NCI-H526 (cell line): ENCODE results near the gene RALA.
"Not testable (repeated sequence)": the region's sequence is repeated elsewhere in the genome, so short reads cannot be mapped to it uniquely, and the experiment has no call there.

ENCODE experiments used
- DNase-seq, 2 experiments: peaks; one replicate each; lab custom pipeline; 2025; lab: John Stamatoyannopoulos, UW

Gene RALA

DNA sequence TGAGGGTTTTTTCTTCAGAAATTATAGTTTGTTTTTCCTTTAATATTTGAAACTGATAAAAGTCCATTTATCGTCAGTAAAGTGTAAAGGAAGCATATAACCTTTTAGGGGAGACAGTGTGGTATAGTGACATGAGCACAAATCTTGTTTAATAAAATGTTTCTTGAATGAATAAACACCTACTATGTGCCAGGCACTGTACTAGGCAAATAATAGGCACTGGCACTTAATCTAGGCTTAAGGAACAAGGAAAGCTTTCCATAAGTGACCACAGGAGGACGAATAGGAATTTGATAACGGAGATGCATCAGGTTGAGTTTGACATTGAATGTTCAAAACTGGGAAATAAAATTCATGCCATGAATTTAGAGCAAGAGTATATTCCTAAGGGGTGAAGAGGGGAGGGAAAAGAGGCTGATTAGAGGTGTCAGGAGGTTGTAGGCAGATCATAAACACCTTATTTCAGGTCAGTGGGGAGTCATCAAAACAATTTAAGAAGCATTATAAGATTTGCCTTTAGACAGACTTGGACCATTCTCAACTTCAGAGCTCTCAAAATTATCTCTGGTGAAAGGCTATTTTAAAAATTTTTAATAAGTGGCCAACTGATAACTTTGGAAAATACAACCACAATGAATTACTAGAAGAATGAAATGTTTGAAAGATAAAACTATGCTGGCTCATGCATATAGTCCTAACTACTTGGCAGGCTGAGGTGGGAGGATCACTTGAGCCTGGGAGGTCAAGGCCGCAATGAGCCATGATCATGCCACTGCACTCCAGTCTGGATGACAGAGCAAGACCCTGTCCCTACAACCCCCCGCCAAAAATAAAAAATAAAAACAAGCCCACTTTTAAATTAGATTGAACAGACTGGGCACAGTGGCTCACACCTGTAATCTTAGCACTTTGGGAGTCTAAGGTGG lies 22.4 kb downstream of the RALA start:
- DNase-seq = no peak

- DNase-seq = no peak
Measured at GRCh38 chr7:39647816-39648215, 24.4 kb downstream of the RALA start.

- DNase-seq = no peak
Measured at GRCh38 chr7:39650676-39651075, 27.3 kb downstream of the RALA start.

GRCh38 chr7:39651265-39651664 lies 27.9 kb downstream of the RALA start:
- DNase-seq = no peak

DNA sequence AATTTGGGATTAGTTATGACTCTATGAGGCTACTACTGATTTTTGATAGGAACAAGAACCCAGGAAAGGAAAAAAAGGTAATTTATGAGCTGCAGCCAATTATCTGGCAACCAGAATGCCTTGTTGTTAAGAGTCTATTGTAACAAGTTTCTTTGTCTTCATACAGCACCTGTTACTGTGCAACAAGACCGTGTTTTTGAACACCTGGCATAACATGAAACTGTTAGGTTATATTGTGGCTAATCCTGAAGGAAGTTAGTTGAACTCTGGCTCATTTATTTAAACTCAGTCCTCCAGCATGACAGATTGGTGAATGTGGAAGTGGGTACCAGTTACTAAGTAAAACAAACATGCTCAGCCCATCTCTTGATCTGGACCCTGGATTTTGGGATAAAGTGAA lies 33.0 kb downstream of the RALA start:
- DNase-seq = no peak

- DNase-seq = no peak
Measured at GRCh38 chr7:39659356-39660013, 36.1 kb downstream of the RALA start.

- DNase-seq = no peak
Measured at GRCh38 chr7:39661960-39662359, 38.6 kb downstream of the RALA start.

DNA sequence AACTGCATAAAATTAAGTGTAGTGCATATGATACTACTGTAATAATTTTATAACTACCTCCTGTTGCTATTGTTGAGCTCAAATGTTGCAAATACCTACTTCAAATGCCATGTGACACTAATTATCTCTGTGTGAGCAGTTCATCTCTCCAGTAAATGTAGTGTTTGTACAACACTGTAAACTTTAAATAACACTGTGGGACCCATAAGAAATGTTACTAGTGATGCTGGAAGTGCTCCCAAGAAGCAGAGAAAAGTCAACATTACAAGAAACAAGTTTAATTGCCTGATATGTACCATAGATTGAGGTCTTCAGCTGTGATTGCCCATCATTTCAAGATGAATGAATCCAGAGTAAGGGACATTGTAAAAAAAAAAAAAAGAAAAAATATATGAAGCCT lies 39.9 kb downstream of the RALA start:
- no peak for DNase-seq

DNA sequence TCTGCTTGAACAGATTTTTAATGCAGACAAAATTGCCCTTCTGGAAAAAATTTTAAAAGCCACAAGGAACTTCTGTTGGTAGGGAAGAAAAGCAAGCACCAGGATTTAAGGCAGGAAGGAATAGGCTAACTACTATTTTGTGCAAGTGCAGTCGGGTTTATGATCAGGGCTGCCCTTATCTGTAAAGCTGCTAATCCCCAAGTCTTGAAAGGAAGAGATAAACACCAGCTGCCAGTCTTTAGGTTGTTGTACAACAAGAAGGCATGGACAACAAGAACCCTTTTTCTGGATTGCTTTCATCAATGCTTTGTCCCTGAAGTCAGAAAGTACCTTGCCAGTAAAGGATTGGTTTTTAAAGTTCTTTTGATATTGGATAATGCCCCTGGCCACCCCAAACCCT lies 40.7 kb downstream of the RALA start:
- DNase-seq = no peak

DNA sequence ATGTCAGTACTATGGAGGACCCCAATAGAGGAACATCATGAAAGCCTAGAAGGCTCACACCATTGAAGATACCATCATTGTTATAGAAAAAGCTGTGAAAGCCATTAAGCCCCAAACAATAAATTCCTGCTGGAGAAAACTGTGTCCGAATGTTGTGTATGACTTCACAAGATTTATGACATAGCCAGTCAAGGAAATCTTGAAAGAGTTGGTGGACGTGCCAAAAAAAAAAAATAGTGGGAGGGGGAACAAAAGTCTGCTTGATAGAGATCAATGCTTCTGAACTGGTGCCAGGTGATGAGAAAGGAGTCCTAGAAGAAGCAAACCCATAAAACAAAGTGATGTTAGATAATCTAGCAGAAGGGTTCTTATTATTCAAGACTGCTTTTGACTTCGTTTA lies 41.2 kb downstream of the RALA start:
- DNase-seq = no peak

DNA sequence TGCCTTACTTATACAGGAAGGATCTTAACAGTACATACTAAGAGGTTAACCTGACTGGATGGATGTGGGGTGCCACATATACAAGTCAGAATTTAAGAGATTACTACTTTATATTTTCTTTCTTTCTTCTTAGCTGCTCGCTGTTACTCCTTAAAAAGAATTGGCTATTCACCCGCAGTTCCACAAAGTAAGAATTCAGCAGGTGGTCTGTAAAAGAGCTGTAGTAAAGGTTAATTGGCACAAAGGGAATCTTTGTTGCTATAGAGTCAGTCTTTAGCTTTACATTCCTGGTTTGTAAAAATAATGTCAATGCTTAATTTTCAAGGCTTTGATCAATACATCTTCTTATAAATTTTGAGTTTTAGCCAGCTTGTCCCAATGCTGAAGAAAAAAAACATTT lies 43.2 kb downstream of the RALA start:
- DNase-seq = no peak

GRCh38 chr7:39667341-39667923 lies 44.1 kb downstream of the RALA start:
- DNase-seq = no peak

DNA sequence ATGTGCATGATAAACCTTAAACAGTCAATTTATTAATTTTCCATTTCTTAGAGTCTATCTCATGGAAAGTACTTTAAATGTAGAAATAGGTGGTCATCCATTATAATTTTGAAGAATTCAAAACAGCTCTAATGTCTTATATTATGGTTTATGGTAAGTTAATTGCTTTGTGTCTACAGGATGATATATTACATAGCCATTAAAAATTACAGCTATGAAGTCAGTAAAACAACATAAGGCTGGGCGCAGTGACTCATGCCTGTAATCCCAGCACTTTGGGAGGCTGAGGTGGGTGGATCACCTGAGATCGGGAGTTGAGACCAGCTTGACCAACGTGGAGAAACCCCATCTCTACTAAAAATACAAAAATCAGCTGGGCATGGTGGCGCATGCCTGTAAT lies 44.9 kb downstream of the RALA start:
- DNase-seq = not testable (repeated sequence)

DNA sequence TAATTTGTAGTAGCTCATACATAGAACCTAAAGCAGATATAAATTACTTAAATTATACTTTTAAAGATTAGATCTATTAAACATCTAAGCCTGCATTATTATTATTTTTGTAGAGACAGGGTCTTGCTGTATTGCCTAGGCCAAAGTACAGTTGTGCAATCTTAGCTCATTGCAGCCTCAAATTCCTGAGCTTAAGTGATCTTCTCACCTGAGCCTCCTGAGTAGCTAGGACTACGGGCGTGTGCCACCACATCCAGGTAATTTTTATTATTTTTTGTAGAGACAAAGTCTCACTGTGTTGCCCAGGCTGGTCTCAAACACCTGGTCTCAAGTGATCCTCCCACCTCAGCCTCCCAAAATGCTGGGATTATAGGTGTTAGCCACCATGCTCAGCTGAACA lies 46.7 kb downstream of the RALA start:
- DNase-seq = no peak

DNA sequence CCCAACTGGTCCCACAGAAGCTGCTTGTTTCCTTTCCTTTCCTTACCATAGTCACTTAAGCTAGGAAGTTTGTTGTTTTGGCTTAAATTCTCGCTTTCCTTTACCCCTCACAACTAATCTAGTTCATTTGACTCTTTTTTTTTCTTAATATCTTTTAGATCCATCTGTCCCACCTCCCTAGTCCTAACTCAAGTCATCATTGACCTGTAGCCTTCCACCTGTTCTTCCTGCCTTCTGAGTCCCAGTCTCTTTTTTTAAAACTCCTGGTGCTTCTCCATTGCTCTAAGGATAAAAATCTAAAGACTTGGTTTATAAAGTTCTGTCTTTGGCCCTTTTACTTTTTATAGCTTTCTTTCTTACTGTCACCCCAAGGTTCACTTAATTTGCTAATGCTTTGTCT lies 47.6 kb downstream of the RALA start:
- DNase-seq = no peak

- DNase-seq = no peak
Measured at GRCh38 chr7:39672176-39672575, 48.8 kb downstream of the RALA start.

DNA sequence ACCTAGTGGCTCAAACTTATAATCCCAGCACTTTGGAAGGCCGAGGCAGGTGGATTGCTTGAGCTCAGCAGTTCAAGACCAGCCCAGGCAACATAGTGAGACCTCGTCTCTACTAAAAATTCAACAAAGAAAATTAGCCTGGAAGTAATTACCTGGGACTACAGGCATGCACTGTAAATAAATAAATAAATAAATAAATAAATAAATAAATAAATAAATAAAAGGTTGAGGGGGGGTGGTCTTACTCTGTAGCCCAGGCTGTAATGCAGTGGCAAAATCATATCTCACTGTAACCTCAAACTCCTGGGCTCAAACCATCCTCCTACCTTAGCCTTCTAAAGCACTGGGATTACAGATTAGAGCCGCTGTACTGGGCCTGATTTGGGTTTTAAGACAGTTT lies 50.5 kb downstream of the RALA start:
- DNase-seq = no peak

GRCh38 chr7:39674406-39674805 lies 51.0 kb downstream of the RALA start:
- DNase-seq = no peak

DNA sequence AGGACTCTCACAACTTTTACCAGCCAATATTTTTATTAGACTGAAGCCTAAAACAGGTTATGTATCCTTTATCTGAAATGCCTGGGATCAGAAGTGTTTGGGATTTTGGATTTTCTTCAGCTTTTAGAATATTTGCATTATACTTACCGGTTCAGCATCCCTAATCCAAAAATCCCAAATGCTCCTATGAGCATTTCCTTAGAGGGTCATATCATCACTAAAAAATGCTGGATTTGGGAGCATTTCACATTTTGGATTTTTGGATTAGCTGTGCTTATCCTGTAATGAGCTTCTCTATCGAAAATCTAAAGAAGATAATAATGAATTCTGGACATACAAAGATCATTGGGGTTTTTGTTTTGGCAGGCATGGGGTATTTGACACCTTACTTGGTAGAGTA lies 53.0 kb downstream of the RALA start:
- DNase-seq = no peak

- no peak for DNase-seq
Measured at GRCh38 chr7:39678930-39679709, 55.7 kb downstream of the RALA start.

GRCh38 chr7:39679874-39680273 lies 56.5 kb downstream of the RALA start:
- not testable (repeated sequence) for DNase-seq

GRCh38 chr7:39681887-39682441 lies 58.6 kb downstream of the RALA start:
- DNase-seq = no peak
